Measurements from ENCODE around the gene KRT86. TPM values are rescaled to one million over a fixed set of nuclear protein-coding genes. Genes with fewer than 3 reads are reported as not detected.
"Not testable (repeated sequence)": the region's sequence is repeated elsewhere in the genome, so short reads cannot be mapped to it uniquely, and the experiment has no call there.

The KRT86 gene
- total and polyA plus RNA-seq, 8 donors, result 0.07 to 1.7 (median 0.24) TPM; not detected in 1

DNA sequence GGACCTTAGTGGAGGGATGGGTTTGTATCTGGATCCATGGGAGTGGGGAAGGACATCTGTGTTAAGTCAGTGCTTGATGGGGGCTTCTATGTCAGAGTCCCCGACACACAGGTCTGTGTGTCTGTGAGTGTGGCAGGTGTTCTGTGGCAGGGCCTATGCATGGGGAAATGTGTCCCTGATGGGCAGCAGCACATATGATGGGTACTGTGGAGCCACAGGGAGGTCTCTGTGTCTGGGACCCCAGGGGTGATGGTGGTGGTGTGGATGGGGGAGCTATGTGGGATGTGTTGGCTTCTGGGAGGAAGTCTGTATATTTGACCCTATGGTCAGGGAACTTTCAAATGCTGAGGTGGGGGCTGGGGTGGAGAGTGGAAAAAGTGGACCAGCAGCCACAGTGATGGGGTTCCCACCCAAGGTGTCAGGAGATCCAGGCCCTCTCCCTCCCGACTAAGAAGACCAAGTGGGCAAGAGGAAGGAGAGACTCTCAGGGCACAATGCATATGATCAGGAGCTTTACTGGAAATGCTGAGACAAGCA is 24.9 kb upstream of the KRT86 start:
- Histone ChIP-seq H3K4me1 (peaks cover 5 to 9% of the 10 kb centered on the region in 2 donors), H3K27ac (peak overlapping the region in 1 of 2 donors; percentile 7), H3K36me3 (peaks cover 0 to 8% of the 10 kb centered on the region in 2 donors), H3K4me3 (no peak overlapping the region), H3K27me3 (peaks cover 12 to 64% of the 10 kb centered on the region in 2 donors), H3K9me3 (no peaks in the 10 kb centered on the region)
- intact Hi-C loops (cut with DNase I), result no loop called here
- TF ChIP-seq, protein P1, sequence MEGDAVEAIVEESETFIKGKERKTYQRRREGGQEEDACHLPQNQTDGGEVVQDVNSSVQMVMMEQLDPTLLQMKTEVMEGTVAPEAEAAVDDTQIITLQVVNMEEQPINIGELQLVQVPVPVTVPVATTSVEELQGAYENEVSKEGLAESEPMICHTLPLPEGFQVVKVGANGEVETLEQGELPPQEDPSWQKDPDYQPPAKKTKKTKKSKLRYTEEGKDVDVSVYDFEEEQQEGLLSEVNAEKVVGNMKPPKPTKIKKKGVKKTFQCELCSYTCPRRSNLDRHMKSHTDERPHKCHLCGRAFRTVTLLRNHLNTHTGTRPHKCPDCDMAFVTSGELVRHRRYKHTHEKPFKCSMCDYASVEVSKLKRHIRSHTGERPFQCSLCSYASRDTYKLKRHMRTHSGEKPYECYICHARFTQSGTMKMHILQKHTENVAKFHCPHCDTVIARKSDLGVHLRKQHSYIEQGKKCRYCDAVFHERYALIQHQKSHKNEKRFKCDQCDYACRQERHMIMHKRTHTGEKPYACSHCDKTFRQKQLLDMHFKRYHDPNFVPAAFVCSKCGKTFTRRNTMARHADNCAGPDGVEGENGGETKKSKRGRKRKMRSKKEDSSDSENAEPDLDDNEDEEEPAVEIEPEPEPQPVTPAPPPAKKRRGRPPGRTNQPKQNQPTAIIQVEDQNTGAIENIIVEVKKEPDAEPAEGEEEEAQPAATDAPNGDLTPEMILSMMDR (IDR thresholded peaks at IDR 0.05), result no peak
- DNase-seq (no peak), ATAC-seq (no peak)

DNA sequence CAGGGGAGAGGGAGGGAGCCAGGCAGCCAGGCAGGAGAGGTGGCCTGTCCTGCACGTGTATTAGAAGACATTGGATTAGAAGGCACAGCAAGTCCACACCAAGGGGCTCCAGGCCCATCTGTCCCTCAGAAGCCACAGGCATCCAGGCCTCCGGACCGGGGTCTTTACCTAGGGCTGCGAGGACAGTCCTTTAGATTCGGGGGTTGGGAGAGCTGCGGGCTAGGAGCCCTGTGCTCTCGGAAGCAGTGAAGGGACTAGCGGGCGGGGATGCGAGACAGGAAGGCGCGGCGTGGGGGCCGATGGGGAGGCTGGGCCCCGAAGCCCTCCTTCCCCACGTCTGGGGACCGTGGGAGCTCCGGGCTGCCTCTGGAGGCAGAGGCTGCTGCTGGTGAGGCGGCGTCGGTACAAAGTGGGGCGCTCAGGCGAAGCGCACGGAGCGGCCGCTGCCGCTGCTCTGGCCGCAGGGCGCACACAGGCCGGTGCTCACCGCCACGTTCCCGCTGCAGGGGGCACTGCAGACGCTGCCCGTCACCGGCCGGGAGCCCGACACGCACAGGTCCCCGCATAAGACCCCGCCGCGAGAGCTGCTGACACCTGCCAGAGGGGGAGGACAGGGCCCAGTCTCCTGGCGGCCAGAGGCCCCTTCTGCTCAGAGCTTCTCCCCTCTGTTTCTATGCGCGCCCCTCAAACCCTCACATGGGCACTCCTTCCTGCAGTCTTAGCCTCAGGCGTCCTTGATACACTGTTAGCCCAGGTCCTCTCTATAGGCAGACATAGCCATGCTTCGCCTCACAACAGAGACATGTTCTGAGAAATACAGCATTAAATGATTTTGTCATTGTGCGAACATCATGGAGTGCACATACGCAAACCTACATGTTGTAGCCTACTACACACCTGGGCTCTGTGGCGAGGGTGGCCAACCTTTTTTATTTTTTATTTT is 24.1 kb upstream of the KRT86 start:
- DNase-seq (no peak), ATAC-seq (no peak)
- TF ChIP-seq, protein P1 (IDR thresholded peaks at IDR 0.05), result no peak
- no peak overlapping the region for H3K4me3 ChIP-seq
- peak overlapping the region in 1 of 2 donors; percentile 7 for H3K27ac ChIP-seq
- no peaks in the 10 kb centered on the region for H3K9me3 ChIP-seq
- peaks cover 0 to 6% of the 10 kb centered on the region in 2 donors for H3K36me3 ChIP-seq
- intact Hi-C loops (cut with DNase I), result no loop called here
- H3K4me1 ChIP-seq, result peaks cover 2 to 5% of the 10 kb centered on the region in 2 donors
- peaks cover 12 to 72% of the 10 kb centered on the region in 2 donors for H3K27me3 ChIP-seq

DNA sequence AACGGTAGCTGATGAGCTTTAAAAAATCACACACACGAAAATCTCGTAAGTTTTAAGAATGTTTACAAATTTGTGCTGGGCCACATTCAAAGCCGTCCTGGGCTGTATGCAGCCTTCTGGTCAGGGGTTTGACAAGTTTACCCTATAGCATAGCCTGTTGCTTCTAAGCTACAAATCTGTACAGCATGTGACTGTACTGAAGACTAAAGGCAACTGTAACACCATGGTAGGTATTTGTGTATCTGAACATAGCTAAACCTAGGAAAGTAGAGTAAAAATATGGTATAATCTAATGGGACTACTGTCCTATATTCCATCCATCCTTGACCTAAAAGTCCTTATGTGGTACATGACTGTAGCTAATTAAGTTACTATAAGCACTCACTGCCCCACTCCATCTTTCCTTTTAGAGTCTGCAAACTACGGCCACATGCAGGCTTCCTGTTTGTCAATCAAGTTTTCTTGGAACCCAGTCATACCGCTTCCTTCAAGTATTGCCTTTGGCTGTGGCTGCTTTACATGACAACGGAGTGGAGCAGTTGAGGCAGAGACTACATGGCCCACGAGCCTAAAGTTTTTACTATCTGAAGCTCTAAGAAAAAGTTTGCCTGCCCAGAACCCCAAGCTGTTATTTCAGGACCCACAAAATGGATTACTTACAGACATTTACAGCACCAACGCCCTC is 22.9 kb upstream of the KRT86 start:
- intact Hi-C loops (cut with DNase I), result no loop called here
- Histone ChIP-seq H3K27ac (no peak overlapping the region), H3K27me3 (peaks cover 16 to 84% of the 10 kb centered on the region in 2 donors), H3K4me1 (peaks cover 0 to 5% of the 10 kb centered on the region in 2 donors), H3K36me3 (peaks cover 0 to 4% of the 10 kb centered on the region in 2 donors), H3K4me3 (no peak overlapping the region), H3K9me3 (no peaks in the 10 kb centered on the region)
- ATAC-seq (no peak), DNase-seq (no peak)
- TF ChIP-seq, protein P1 (IDR thresholded peaks at IDR 0.05), result no peak

DNA sequence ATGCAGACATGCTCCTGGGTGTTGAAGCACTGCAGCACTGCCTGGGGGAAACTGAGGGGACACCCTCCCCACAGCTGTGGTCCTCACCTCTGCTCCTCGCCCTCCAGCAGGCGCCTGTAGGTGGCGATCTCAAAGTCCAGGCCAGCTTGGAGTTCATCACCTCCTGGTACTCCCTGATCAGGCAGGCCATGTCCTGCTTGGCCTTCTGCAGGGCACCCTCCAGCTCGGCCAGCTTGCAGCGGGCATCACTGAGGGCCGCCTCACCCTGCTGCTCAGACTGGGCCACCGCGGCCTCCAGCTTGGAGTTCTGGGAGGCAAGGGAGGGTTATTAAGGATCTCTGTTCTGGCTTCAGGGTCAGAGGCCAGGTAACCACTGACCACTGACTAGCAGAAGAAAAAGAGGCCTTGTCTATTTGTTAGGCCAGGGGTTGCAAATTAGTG is 22.2 kb upstream of the KRT86 start:
- intact Hi-C loops (cut with DNase I), result not testable (repeated sequence)

DNA sequence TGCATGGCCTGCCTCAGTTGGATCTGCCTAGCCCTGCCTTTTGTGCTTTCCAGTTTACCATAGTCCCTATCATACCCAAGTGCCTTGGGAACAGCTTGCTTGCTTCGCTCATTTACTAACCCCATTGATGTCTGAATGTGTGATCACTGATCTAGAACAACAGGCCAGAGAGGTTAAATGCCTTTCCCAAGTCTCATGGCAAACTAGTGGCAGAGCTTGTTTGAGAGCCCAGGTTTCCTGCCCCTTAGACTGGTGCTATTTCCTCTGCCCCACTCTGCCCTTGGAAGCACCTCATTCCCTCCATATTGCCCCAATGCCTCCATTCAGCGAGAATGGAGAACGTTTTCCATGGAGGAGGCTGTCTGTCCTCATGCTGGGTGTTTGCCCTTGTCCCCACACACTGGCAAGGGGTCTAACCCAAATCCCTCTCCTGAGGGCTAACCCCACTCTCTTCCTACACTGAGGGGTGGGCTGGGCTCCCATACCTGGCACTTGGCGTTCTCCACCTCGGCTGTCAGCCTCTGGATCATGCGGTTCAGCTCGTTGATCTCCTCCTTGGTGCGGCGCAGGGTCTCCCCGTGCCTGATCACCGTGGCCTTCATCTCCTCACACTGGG is 21.6 kb upstream of the KRT86 start:
- no peak for DNase-seq
- intact Hi-C loops (cut with DNase I), result no loop called here
- Histone ChIP-seq H3K27me3 (peaks cover 30 to 95% of the 10 kb centered on the region in 2 donors), H3K4me1 (peaks cover 0 to 5% of the 10 kb centered on the region in 2 donors), H3K36me3 (peaks cover 0 to 4% of the 10 kb centered on the region in 2 donors), H3K9me3 (no peaks in the 10 kb centered on the region), H3K27ac (no peak overlapping the region), H3K4me3 (no peak overlapping the region)
- no peak for ATAC-seq
- TF ChIP-seq, protein P1 (IDR thresholded peaks at IDR 0.05), result no peak

More for the DNA sequence above, 22.2 kb upstream of the KRT86 start:
- ATAC-seq, H3K27ac ChIP-seq, H3K36me3 ChIP-seq, H3K4me3 ChIP-seq, H3K9me3 ChIP-seq, H3K4me1 ChIP-seq, DNase-seq: not testable (repeated sequence)
- H3K27me3 ChIP-seq, result peaks cover 23 to 90% of the 10 kb centered on the region in 2 donors

All from left lung (tissue), 10 donors.